ENCODE data around the gene HERC2. TPM values are rescaled to one million over a fixed set of nuclear protein-coding genes. Genes with fewer than 3 reads are reported as not detected.

The HERC2 gene
- total and polyA plus RNA-seq, 2 of the 4 experiments (the other 2 are of a cell fraction): 20.8 to 28.9 TPM

GRCh38 chr15:28080386-28080785, 241.6 kb downstream of the HERC2 start:
- Histone ChIP-seq H2BK5ac (ENCODE audit: low read depth, low read length, poor library complexity, severe bottlenecking) (no peak overlapping the region), H3K4me3 (ENCODE audit: insufficient read depth, low read depth, low read length) (no peak overlapping the region), H2BK15ac (ENCODE audit: low read depth, low read length) (no peak overlapping the region), H3K4ac (ENCODE audit: low read depth, low read length) (no peak overlapping the region), H3K79me1 (ENCODE audit: low read depth in 1 of 2, low read length in 2 of 2) (no peaks in the 10 kb centered on the region), H3K9me3 (ENCODE audit: control insufficient read depth, insufficient read depth, low read length) (no peaks in the 10 kb centered on the region), H2BK20ac (ENCODE audit: low read depth, low read length) (no peak overlapping the region), H3K23ac (ENCODE audit: low read depth, low read length) (no peak overlapping the region), H3K14ac (replicated peaks; ENCODE audit: low read depth, low read length) (no peak overlapping the region), H2AK9ac (replicated peaks; ENCODE audit: low read depth, low read length, poor library complexity) (no peak overlapping the region), H3K9ac (ENCODE audit: low read depth, low read length) (no peak overlapping the region), H2BK120ac (ENCODE audit: low read depth, low read length) (no peak overlapping the region), H2AFZ (replicated peaks; ENCODE audit: low read length, poor library complexity) (no peak overlapping the region), H3K27ac (ENCODE audit: insufficient read depth, low read length) (no peak overlapping the region), H4K5ac (ENCODE audit: low read depth, low read length) (no peak overlapping the region), H3K9me1 (ENCODE audit: insufficient read depth, low read length) (no peaks in the 10 kb centered on the region), H3K36me3 (ENCODE audit: control insufficient read depth, insufficient read depth, low read length) (no peaks in the 10 kb centered on the region), H3K4me1 (ENCODE audit: control insufficient read depth, insufficient read depth, low read length) (no peaks in the 10 kb centered on the region), H4K20me1 (ENCODE audit: insufficient read depth, low read length) (no peaks in the 10 kb centered on the region), H3K4me2 (ENCODE audit: low read depth, low read length) (no peak overlapping the region), H4K91ac (ENCODE audit: insufficient read depth, low read depth, low read length) (no peak overlapping the region), H4K8ac (ENCODE audit: low read depth in 2 of 2, low read length in 2 of 2) (no peak overlapping the region), H3K18ac (ENCODE audit: low read depth, low read length) (no peak overlapping the region), H2AK5ac (ENCODE audit: low read depth, low read length) (no peak overlapping the region), H3K27me3 (ENCODE audit: control insufficient read depth, insufficient read depth, low read length) (no peaks in the 10 kb centered on the region), H3K56ac (ENCODE audit: extremely low read depth, insufficient read depth, low read length) (no peak overlapping the region)
- intact Hi-C loops (cut with micrococcal nuclease) (no loop called here), in situ Hi-C loops (cut with MboI; ENCODE audit: low sequenced_read_pairs) (no loop called here), dilution Hi-C loops (cut with HindIII; ENCODE audit: low sequenced_read_pairs, unreplicated experiment) (no loop called here)
- 60% methylated on average over 1 of the region's 8 CpGs; no CpG with 5 or more reads in 1 of the 2 experiments for WGBS, 2 experiments (ENCODE audit: extremely low coverage in 2 of 2, insufficient read length in 1 of 2)
- BruUV-seq (replicated peaks): no TSS peak
- TF ChIP-seq POLR2A (IDR thresholded peaks at IDR 0.05; ENCODE audit: low read depth, low read length) (no peak), ELK1 (IDR thresholded peaks at IDR 0.05; ENCODE audit: borderline replicate concordance, low read depth, low read length) (no peak), FOS (IDR thresholded peaks at IDR 0.05; ENCODE audit: low read depth, low read length) (no peak), BHLHE40 (IDR thresholded peaks at IDR 0.05; ENCODE audit: low read depth, low read length) (no peak), RFX5 (IDR thresholded peaks at IDR 0.05; ENCODE audit: low read depth, low read length) (no peak), NFE2L2 (IDR thresholded peaks at IDR 0.05; ENCODE audit: low read depth, low read length) (no peak), CTCF (conservative IDR thresholded peaks at IDR 0.05; ENCODE audit: low read depth, low read length) (no peak), CEBPB (IDR thresholded peaks at IDR 0.05; ENCODE audit: low read depth, low read length) (no peak), RAD21 (IDR thresholded peaks at IDR 0.05; ENCODE audit: low read length) (no peak), USF2 (IDR thresholded peaks at IDR 0.05; ENCODE audit: low read depth, low read length) (no peak), MAFK (IDR thresholded peaks at IDR 0.05; ENCODE audit: low read depth, low read length) (no peak), RCOR1 (IDR thresholded peaks at IDR 0.05; ENCODE audit: insufficient replicate concordance, low read length) (no peak), MAZ (IDR thresholded peaks at IDR 0.05; ENCODE audit: borderline replicate concordance, low read depth, low read length) (no peak), CHD1 (IDR thresholded peaks at IDR 0.05; ENCODE audit: low read depth, low read length) (no peak), SMC3 (IDR thresholded peaks at IDR 0.05; ENCODE audit: low read depth, low read length) (no peak), MXI1 (IDR thresholded peaks at IDR 0.05; ENCODE audit: borderline replicate concordance, low read depth, low read length) (no peak)
- CTCF ChIA-PET: no interaction called here
- DNase-seq: no peak
- POLR2A ChIA-PET (ENCODE audit: unreplicated experiment): no interaction called here
- ATAC-seq (ENCODE audit: low read depth): no peak
